Middle frontal gyrus (tissue), 1 donor: ENCODE results near the gene C1QL1.

Experiments used
- DNase-seq: peaks from one replicate; pipeline ENCODE4 v3.0.0-alpha.2; 2015; ENCODE audit warnings: low spot score; ENCODE audit errors: extremely low spot score

Gene C1QL1

GRCh38 chr17:44915862-44916780 lies 52.0 kb downstream of the C1QL1 start:
- DNase-seq: no peak

GRCh38 chr17:44915321-44915726 lies 52.8 kb downstream of the C1QL1 start, which contains the start of gene GFAP:
GFAP (minus strand) TSS chr17:44915500; CDS start chr17:44915486, 14 bp downstream.
- DNase-seq: no peak

GRCh38 chr17:44914698-44915271 lies 53.3 kb downstream of the C1QL1 start:
- no peak for DNase-seq

- DNase-seq: no peak
These were observed 54.0 kb downstream of the C1QL1 start for GRCh38 chr17:44914148-44914547.

- no peak for DNase-seq
These were observed 54.4 kb downstream of the C1QL1 start for GRCh38 chr17:44913676-44914075.

- no peak for DNase-seq
These were observed 55.1 kb downstream of the C1QL1 start for GRCh38 chr17:44912763-44913544.

- DNase-seq: no peak
These were observed 56.7 kb downstream of the C1QL1 start for GRCh38 chr17:44911133-44912001.

GRCh38 chr17:44910231-44911106 lies 57.6 kb downstream of the C1QL1 start:
- DNase-seq: no peak
